KMS-11 (cell line): ENCODE data around the gene CD22.

Experiments
- H2AFZ ChIP-seq: fragments of 200-600 bp; sonication (generic); 2 replicates; pipeline ENCODE4 v1.6.1; 2016; ENCODE audit warnings: antibody characterized with exemption, mixed run types, low read depth
- H3K27ac ChIP-seq: fragments of 200-600 bp; sonication (generic); 2 replicates; pipeline ENCODE4 v1.6.1; 2016; ENCODE audit warnings: mild to moderate bottlenecking, mixed run types
- H3K27me3 ChIP-seq: fragments of 200-600 bp; sonication (generic); 2 replicates; pipeline ENCODE4 v1.6.1; 2017; ENCODE audit warnings: mild to moderate bottlenecking, low read depth, mixed run types, moderate library complexity; ENCODE audit not compliant: insufficient read depth
- H3K36me3 ChIP-seq: fragments of 200-600 bp; sonication (generic); 2 replicates; pipeline ENCODE4 v1.6.1; 2017; ENCODE audit warnings: mild to moderate bottlenecking, mixed run types; ENCODE audit not compliant: insufficient read depth
- H3K4me1 ChIP-seq: fragments of 200-600 bp; sonication (generic); 2 replicates; pipeline ENCODE4 v1.6.1; 2016; ENCODE audit warnings: mild to moderate bottlenecking, low read depth, mixed run types; ENCODE audit not compliant: poor library complexity, severe bottlenecking
- H3K4me2 ChIP-seq: fragments of 200-600 bp; sonication (generic); 2 replicates; pipeline ENCODE4 v1.7.0; 2016; ENCODE audit warnings: mild to moderate bottlenecking, mixed run types
- H3K4me3 ChIP-seq: fragments of 200-600 bp; sonication (generic); IDR thresholded peaks from 2 replicates; pipeline ENCODE4 v1.6.1; 2017; ENCODE audit warnings: low read depth, low read length, mixed read lengths; ENCODE audit not compliant: insufficient read depth
- H3K79me2 ChIP-seq: fragments of 200-600 bp; sonication (generic); 2 replicates; pipeline ENCODE4 v1.6.1; 2016; ENCODE audit warnings: low read depth, mixed run types; ENCODE audit not compliant: insufficient read depth
- H3K9ac ChIP-seq: fragments of 200-600 bp; sonication (generic); 2 replicates; pipeline ENCODE4 v1.6.1; 2016; ENCODE audit warnings: mild to moderate bottlenecking, mixed run types
- H4K20me1 ChIP-seq: fragments of 200-600 bp; sonication (generic); 2 replicates; pipeline ENCODE4 v1.6.1; 2016; ENCODE audit warnings: mild to moderate bottlenecking, mixed run types; ENCODE audit not compliant: insufficient read depth
- CTCF ChIP-seq: fragments of 200-600 bp; sonication (generic); conservative IDR thresholded peaks from 2 replicates; pipeline ENCODE4 v1.6.1; 2017; ENCODE audit warnings: low read depth, mild to moderate bottlenecking, antibody characterized with exemption, low read length, moderate library complexity, mixed read lengths

CD22 gene

GRCh38 chr19:35365303-35365702 is 36.3 kb downstream of the CD22 start:
- no peak overlapping the region for H2AFZ ChIP-seq
- H3K27me3 ChIP-seq = no peaks in the 10 kb centered on the region
- no peaks in the 10 kb centered on the region for H3K36me3 ChIP-seq
- no peak overlapping the region for H3K4me3 ChIP-seq
- no peaks in the 10 kb centered on the region for H3K4me1 ChIP-seq
- H3K9ac ChIP-seq = no peak overlapping the region
- H3K27ac ChIP-seq = no peak overlapping the region
- no peaks in the 10 kb centered on the region for H3K79me2 ChIP-seq
- H3K4me2 ChIP-seq = no peak overlapping the region
- TF ChIP-seq CTCF = no peak
- no peaks in the 10 kb centered on the region for H4K20me1 ChIP-seq

GRCh38 chr19:35368378-35368777 is 39.4 kb downstream of the CD22 start:
- H3K4me3 ChIP-seq = no peak overlapping the region
- no peaks in the 10 kb centered on the region for H3K36me3 ChIP-seq
- no peak overlapping the region for H3K27ac ChIP-seq
- no peaks in the 10 kb centered on the region for H3K4me1 ChIP-seq
- H4K20me1 ChIP-seq = no peaks in the 10 kb centered on the region
- H2AFZ ChIP-seq = no peak overlapping the region
- TF ChIP-seq CTCF = no peak
- H3K4me2 ChIP-seq = no peak overlapping the region
- H3K27me3 ChIP-seq = no peaks in the 10 kb centered on the region
- no peak overlapping the region for H3K9ac ChIP-seq
- no peaks in the 10 kb centered on the region for H3K79me2 ChIP-seq

- Histone ChIP-seq H3K9ac (no peak overlapping the region), H3K79me2 (no peaks in the 10 kb centered on the region), H2AFZ (no peak overlapping the region), H3K36me3 (no peaks in the 10 kb centered on the region), H3K4me3 (no peak overlapping the region), H3K27ac (no peak overlapping the region), H3K27me3 (no peaks in the 10 kb centered on the region; the same call in 1 of the 2 replicates), H3K4me2 (no peak overlapping the region), H3K4me1 (no peaks in the 10 kb centered on the region), H4K20me1 (no peaks in the 10 kb centered on the region)
- no peak for TF ChIP-seq CTCF
These were observed 40.5 kb downstream of the CD22 start for GRCh38 chr19:35369522-35369921.

- no peak within 1 kb of the TSS for H3K4me3 ChIP-seq
- no peaks in the 10 kb centered on the region for H3K4me1 ChIP-seq
- H3K27me3 ChIP-seq = no peaks in the 10 kb centered on the region; the same call in 1 of the 2 replicates
- H3K4me2 ChIP-seq = no peak within 1 kb of the TSS
- no peak within 1 kb of the TSS for H3K27ac ChIP-seq
- H4K20me1 ChIP-seq = no peaks in the 10 kb centered on the region
- no peaks in the 10 kb centered on the region for H3K36me3 ChIP-seq
- no peak within 1 kb of the TSS for H2AFZ ChIP-seq
- no peaks in the 10 kb centered on the region for H3K79me2 ChIP-seq
- no peak within 1 kb of the TSS for H3K9ac ChIP-seq
- TF ChIP-seq CTCF = no peak
These were observed 41.7 kb downstream of the CD22 start, which contains the start of gene GPR42 for GRCh38 chr19:35370722-35371121. GPR42 (plus strand) TSS chr19:35371068; CDS start chr19:35371360, 292 bp downstream.
